Motor neuron (in vitro differentiated cells): ENCODE data around the gene GPC1. TPM values are rescaled to one million over a fixed set of nuclear protein-coding genes. Genes with fewer than 3 reads are reported as not detected.

Experiments
- ATAC-seq, 8 experiments: fragments of 200-7000 bp; cut with Tn5 transposase; replicated peaks in 6 of 8; 2 replicates each; pipeline ENCODE4 v1.8.0; 2021; ENCODE audit warnings: mild to moderate bottlenecking in 8 of 8, moderate library complexity in 8 of 8
- H3K27ac ChIP-seq, 2 donors: fragments of 250-450 bp; sonication (Bioruptor Pico); 2 replicates each; pipeline ENCODE4 v1.9.0; 2021; ENCODE audit warnings: antibody characterized with exemption in 2 of 2, mild to moderate bottlenecking in 2 of 2, moderate library complexity in 1 of 2
- H3K4me1 ChIP-seq, 2 donors: fragments of 250-450 bp; sonication (Bioruptor Pico); replicated peaks in 1 of 2; 2 replicates each; pipeline ENCODE4 v1.6.1; 2021; ENCODE audit warnings: antibody characterized with exemption in 2 of 2, mild to moderate bottlenecking in 2 of 2, moderate library complexity in 1 of 2
- H3K4me3 ChIP-seq, 5 donors: fragments of 250-450 bp; sonication (Bioruptor Pico); 2 replicates each; pipeline ENCODE4 v1.9.0; 2021; ENCODE audit warnings: antibody characterized with exemption in 5 of 5, mild to moderate bottlenecking in 5 of 5, moderate library complexity in 4 of 5
- WGBS, 10 experiments: fragments of 450-650 bp; shearing (Covaris generic); methylation state at CpG; one replicate each; pipeline ENCODE4 v1.0.0; 2022; 5-methylcytosine and 5-hydroxymethylcytosine counted together
- in situ Hi-C, 9 experiments: fragments of 400-800 bp; cut with MboI; loops; one replicate each; pipeline ENCODE4 v1.15.0; 2021; ENCODE audit warnings: low sequenced_read_pairs in 9 of 9, low pct_unique_long_range_greater_than_20kb in 2 of 9; ENCODE audit not compliant: unreplicated experiment in 9 of 9
- total RNA-seq, 8 experiments: library from RNA; unstranded; fragments of 300-600 nt; gene quantifications; 2 replicates each; pipeline versions ENCODE4 v1.2.3 to v1.2.4, GENCODE V29; 2022

GPC1 gene
- total RNA-seq, 8 experiments from 2014 or later, result 3.8 to 44.1 (median 18.0) TPM

- no peak for ATAC-seq
- 40 to 100% methylated on average over 1 of the region's 28 CpGs; no CpG with 5 or more reads in 8 of the 10 experiments for WGBS, 10 experiments
- H3K27ac ChIP-seq, result no peak overlapping the region
- H3K4me3 ChIP-seq, result no peak overlapping the region
- no peaks in the 10 kb centered on the region for H3K4me1 ChIP-seq
- in situ Hi-C loops, result no loop called here
These were observed 24.0 kb upstream of the GPC1 start for GRCh38 chr2:240411261-240412160.

GRCh38 chr2:240412211-240412861 is 23.1 kb upstream of the GPC1 start:
- Histone ChIP-seq H3K4me3 (no peak overlapping the region), H3K4me1 (no peaks in the 10 kb centered on the region), H3K27ac (no peak overlapping the region)
- peak in 5 of 8 experiments; percentile 16 to 87 (median 29) for ATAC-seq
- in situ Hi-C loops, result no loop called here
- WGBS, 10 experiments, result 29 to 69% methylated on average over 2 to 3 of the region's 15 CpGs; no CpG with 5 or more reads in 8 of the 10 experiments

GRCh38 chr2:240412975-240413812 is 22.3 kb upstream of the GPC1 start:
- Histone ChIP-seq H3K4me3 (no peak overlapping the region), H3K4me1 (no peaks in the 10 kb centered on the region), H3K27ac (no peak overlapping the region)
- in situ Hi-C loops, result no loop called here
- 60 to 98% (median 80%) methylated on average over 1 to 7 of the region's 26 CpGs; no CpG with 5 or more reads in 7 of the 10 experiments for WGBS, 10 experiments
- no peak for ATAC-seq

GRCh38 chr2:240413813-240414429 is 21.5 kb upstream of the GPC1 start:
- Histone ChIP-seq H3K4me3 (no peak overlapping the region), H3K4me1 (no peaks in the 10 kb centered on the region), H3K27ac (no peak overlapping the region)
- no peak for ATAC-seq
- in situ Hi-C loops, result no loop called here
- 65 to 100% (median 79%) methylated on average over 1 to 4 of the region's 4 CpGs; no CpG with 5 or more reads in 2 of the 10 experiments for WGBS, 10 experiments

GRCh38 chr2:240416821-240417220 is 18.6 kb upstream of the GPC1 start:
- Histone ChIP-seq H3K4me3 (no peak overlapping the region), H3K4me1 (no peaks in the 10 kb centered on the region), H3K27ac (no peak overlapping the region)
- in situ Hi-C loops, result no loop called here
- no peak for ATAC-seq
- 0 to 78% (median 71%) methylated on average over 1 to 4 of the region's 4 CpGs; no CpG with 5 or more reads in 1 of the 10 experiments for WGBS, 10 experiments

GRCh38 chr2:240418311-240418710 is 17.2 kb upstream of the GPC1 start:
- no peak for ATAC-seq
- Histone ChIP-seq H3K4me1 (peaks cover 0 to 5% of the 10 kb centered on the region in 2 donors), H3K27ac (no peak overlapping the region), H3K4me3 (no peak overlapping the region)
- in situ Hi-C loops, result no loop called here
- WGBS, 10 experiments, result 80 to 100% methylated on average over 1 of the region's 1 CpG; no CpG with 5 or more reads in 8 of the 10 experiments

GRCh38 chr2:240419271-240419670 is 16.2 kb upstream of the GPC1 start:
- no peak for ATAC-seq
- H3K27ac ChIP-seq, result no peak overlapping the region
- H3K4me1 ChIP-seq, result peaks cover 0 to 13% of the 10 kb centered on the region in 2 donors
- no peak overlapping the region for H3K4me3 ChIP-seq
- in situ Hi-C loops, result no loop called here
- 19 to 94% (median 78%) methylated on average over 2 to 3 of the region's 7 CpGs; no CpG with 5 or more reads in 6 of the 10 experiments for WGBS, 10 experiments

- H3K4me1 ChIP-seq, result peaks cover 0 to 13% of the 10 kb centered on the region in 2 donors
- 0 to 83% (median 73%) methylated on average over 1 to 2 of the region's 2 CpGs; no CpG with 5 or more reads in 5 of the 10 experiments for WGBS, 10 experiments
- no peak overlapping the region for H3K4me3 ChIP-seq
- in situ Hi-C loops, result no loop called here
- no peak overlapping the region for H3K27ac ChIP-seq
- ATAC-seq, result peak in 1 of 8 experiments; percentile 27
These were observed 15.7 kb upstream of the GPC1 start for GRCh38 chr2:240419723-240420122.

GRCh38 chr2:240420206-240421104 is 15.0 kb upstream of the GPC1 start:
- no peak overlapping the region for H3K4me3 ChIP-seq
- H3K27ac ChIP-seq, result no peak overlapping the region
- no peak for ATAC-seq
- WGBS, 10 experiments, result 40 to 100% (median 76%) methylated on average over 1 to 7 of the region's 18 CpGs; no CpG with 5 or more reads in 4 of the 10 experiments
- peaks cover 0 to 13% of the 10 kb centered on the region in 2 donors for H3K4me1 ChIP-seq
- in situ Hi-C loops, result no loop called here

- H3K4me1 ChIP-seq, result peaks cover 0 to 13% of the 10 kb centered on the region in 2 donors
- H3K27ac ChIP-seq, result no peak overlapping the region
- in situ Hi-C loops, result no loop called here
- no peak overlapping the region for H3K4me3 ChIP-seq
- ATAC-seq, result no peak
- 56% methylated on average over 3 of the region's 3 CpGs; no CpG with 5 or more reads in 9 of the 10 experiments for WGBS, 10 experiments
These were observed 14.1 kb upstream of the GPC1 start for GRCh38 chr2:240421381-240421780.

- ATAC-seq, result peak in 4 of 8 experiments; percentile 19 to 73 (median 48)
- Histone ChIP-seq H3K4me3 (no peak overlapping the region), H3K4me1 (peaks cover 0 to 13% of the 10 kb centered on the region in 2 donors), H3K27ac (no peak overlapping the region)
- 0 to 100% (median 59%) methylated on average over 1 to 4 of the region's 6 CpGs; no CpG with 5 or more reads in 1 of the 10 experiments for WGBS, 10 experiments
- in situ Hi-C loops, result no loop called here
These were observed 12.7 kb upstream of the GPC1 start for GRCh38 chr2:240422658-240423329.
